ENCODE data around the gene SPAST. TPM values are rescaled to one million over a fixed set of nuclear protein-coding genes. Genes with fewer than 3 reads are reported as not detected.
A peak's percentile ranks its signal among the peaks of the same experiment; 100 is the strongest.
"Not testable (repeated sequence)": the region's sequence is repeated elsewhere in the genome, so short reads cannot be mapped to it uniquely, and the experiment has no call there.

Gene SPAST
- 10 to 100 TPM; 18.6 to 32.3 (median 25.2) TPM for total RNA-seq

DNA sequence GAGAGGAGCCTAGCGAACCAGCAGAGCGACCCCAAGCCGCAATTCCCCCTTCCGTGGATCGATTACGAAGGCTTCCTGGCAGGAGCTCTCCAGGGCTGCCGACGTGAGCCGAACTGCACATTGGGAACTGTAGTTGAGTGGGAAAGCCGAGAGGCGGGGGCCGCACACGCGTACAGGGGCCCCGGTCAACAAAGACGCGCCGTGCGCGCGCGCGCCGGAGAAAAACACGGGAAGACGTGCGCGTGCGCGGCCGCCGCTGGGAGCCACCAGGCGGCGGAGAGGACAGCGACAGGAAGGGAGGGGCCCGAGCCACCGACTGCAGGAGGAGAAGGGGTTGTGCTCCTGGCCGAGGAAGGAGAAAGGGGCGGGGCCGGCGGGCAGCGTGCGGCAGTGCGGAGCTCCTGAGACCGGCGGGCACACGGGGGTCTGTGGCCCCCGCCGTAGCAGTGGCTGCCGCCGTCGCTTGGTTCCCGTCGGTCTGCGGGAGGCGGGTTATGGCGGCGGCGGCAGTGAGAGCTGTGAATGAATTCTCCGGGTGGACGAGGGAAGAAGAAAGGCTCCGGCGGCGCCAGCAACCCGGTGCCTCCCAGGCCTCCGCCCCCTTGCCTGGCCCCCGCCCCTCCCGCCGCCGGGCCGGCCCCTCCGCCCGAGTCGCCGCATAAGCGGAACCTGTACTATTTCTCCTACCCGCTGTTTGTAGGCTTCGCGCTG, at the start of gene SPAST:
Gene SPAST, plus strand, starts transcription at position 247 of the 711 bp plus-strand sequence. Its CDS starts 276 bp downstream, at position 523.
- H3K4me1 ChIP-seq: peaks cover 0 to 35% (median 4%) of the 10 kb centered on the region in 4 donors
- no peaks in the 10 kb centered on the region for H3K27me3 ChIP-seq
- 0 to 1% methylated on average over 56 to 65 of the region's 79 CpGs for WGBS, 2 donors
- TF ChIP-seq POLR2A (IDR thresholded peaks at IDR 0.05): peak; percentile 42 to 65
- peak; percentile 82 to 84 for TF ChIP-seq EP300 (IDR thresholded peaks at IDR 0.05)
- TF ChIP-seq CTCF (IDR thresholded peaks at IDR 0.05): peak; percentile 51 to 95 (median 75)
- H3K27ac ChIP-seq: peak within 1 kb of the TSS; percentile 72 to 98 (median 92)
- peak within 1 kb of the TSS; percentile 77 to 98 (median 88) for H3K4me3 ChIP-seq
- DNase-seq (ENCODE audit: low spot score in 2 of 2): peak; percentile 91 to 93
- H3K36me3 ChIP-seq: peaks cover 0 to 4% (median 0%) of the 10 kb centered on the region in 3 donors
- H3K9me3 ChIP-seq: no peaks in the 10 kb centered on the region

DNA sequence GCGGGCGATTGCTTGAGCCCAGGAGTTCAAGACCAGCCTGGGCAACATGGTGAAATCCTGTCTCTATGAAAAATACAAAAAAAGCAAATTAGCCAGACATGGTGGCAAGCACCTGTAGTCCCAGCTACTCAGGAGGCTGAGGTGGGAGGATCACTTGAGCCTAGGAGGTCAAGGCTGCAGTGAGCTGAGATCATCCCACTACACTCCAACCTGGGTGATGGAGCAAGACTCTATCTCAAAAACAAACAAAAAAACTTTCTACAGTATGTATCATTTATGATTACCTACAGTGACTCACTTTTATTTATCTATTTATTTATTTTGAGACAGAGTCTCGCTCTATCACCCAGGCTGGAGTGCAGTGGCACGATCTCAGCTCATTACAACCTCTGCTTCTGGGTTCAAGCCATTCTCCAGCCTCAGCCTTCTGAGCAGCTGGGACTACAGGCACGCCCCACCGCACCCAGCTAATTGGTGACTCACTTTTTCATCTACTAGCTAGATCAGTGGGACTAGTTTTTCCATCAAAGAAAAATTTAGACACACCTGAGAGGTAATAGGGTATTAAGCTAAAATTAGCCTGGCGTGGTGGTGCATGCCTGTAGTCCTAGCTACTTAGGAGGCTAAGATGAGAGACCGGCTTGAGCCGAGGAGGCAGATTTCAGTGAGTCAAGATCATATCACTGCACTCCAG, 44.4 kb upstream of the SPAST start:
- not testable (repeated sequence) for H3K27me3 ChIP-seq; H3K27ac ChIP-seq; H3K9me3 ChIP-seq; DNase-seq (ENCODE audit: low spot score in 2 of 2); H3K4me3 ChIP-seq; H3K4me1 ChIP-seq
- 94 to 97% methylated on average over 9 of the region's 9 CpGs for WGBS, 2 donors
- peaks cover 0 to 84% (median 0%) of the 10 kb centered on the region in 3 donors for H3K36me3 ChIP-seq

DNA sequence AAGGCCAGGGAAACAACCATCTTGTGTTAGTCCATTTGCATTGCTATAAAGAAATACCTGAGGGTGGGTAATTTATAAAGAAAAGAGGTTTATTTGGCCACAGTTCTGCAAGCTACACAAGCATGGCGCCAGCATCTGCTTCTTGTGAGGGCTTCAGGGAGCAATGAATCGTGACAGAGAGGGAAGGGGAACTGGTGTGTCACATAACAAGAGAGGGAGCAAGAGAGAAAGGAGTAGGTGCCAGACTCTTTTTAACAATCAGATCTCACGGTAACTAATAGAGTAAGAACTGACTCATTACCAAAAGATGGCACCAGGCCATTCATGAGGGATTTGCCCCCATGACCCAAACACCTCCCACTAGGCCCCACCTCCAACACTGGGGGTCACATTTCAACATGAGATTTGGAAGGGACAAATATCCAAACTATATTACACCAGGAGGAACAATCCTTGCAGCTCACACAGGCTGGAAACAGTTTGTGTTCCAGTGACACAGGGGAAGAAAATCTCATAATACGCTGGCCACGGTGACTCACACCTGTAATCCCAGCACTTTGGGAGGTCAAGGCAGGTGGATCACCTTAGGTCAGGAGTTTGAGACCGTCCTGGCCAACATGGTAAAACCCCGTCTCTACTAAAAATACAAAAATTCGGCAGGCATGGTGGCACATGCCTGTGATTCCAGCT, 29.0 kb upstream of the SPAST start:
- H3K4me3 ChIP-seq; H3K27me3 ChIP-seq; H3K27ac ChIP-seq; DNase-seq (ENCODE audit: low spot score in 2 of 2); H3K9me3 ChIP-seq: not testable (repeated sequence)
- WGBS, 2 donors: 86 to 94% methylated on average over 8 of the region's 8 CpGs
- H3K4me1 ChIP-seq: peaks cover 0 to 19% (median 7%) of the 10 kb centered on the region in 4 donors
- peaks cover 0 to 49% (median 4%) of the 10 kb centered on the region in 3 donors for H3K36me3 ChIP-seq

- TF ChIP-seq EP300 (IDR thresholded peaks at IDR 0.05) (peak; percentile 43 to 94), CTCF (IDR thresholded peaks at IDR 0.05) (peak in 1 of 5 experiments; percentile 32), POLR2A (IDR thresholded peaks at IDR 0.05) (peak; percentile 65 to 84)
- H3K36me3 ChIP-seq: peaks cover 0 to 22% (median 0%) of the 10 kb centered on the region in 3 donors
- peak within 1 kb of the TSS; percentile 59 to 99 (median 89) for H3K4me3 ChIP-seq
- peak within 1 kb of the TSS; percentile 34 to 94 (median 81) for H3K27ac ChIP-seq
- H3K4me1 ChIP-seq: peaks cover 0 to 18% (median 10%) of the 10 kb centered on the region in 4 donors
- H3K9me3 ChIP-seq: no peaks in the 10 kb centered on the region
- peak; percentile 82 to 86 for DNase-seq (ENCODE audit: low spot score in 2 of 2)
- 1% methylated on average over 34 to 37 of the region's 43 CpGs for WGBS, 2 donors
- no peaks in the 10 kb centered on the region for H3K27me3 ChIP-seq
These were observed 23.7 kb upstream of the SPAST start, which contains the start of gene DPY30 for GRCh38 chr2:32039447-32040219. Gene DPY30, minus strand, starts transcription at chr2:32039805. Its CDS starts 349 bp downstream, at chr2:32039456.

- 82 to 85% methylated on average over 7 of the region's 7 CpGs for WGBS, 2 donors
- DNase-seq (ENCODE audit: low spot score in 2 of 2): no peak
- no peak for TF ChIP-seq EP300 (IDR thresholded peaks at IDR 0.05)
- Histone ChIP-seq H3K36me3 (no peaks in the 10 kb centered on the region), H3K27me3 (no peaks in the 10 kb centered on the region), H3K4me1 (peaks cover 0 to 12% (median 9%) of the 10 kb centered on the region in 4 donors), H3K27ac (no peak overlapping the region), H3K4me3 (no peak overlapping the region), H3K9me3 (no peaks in the 10 kb centered on the region)
These were observed 19.8 kb upstream of the SPAST start for GRCh38 chr2:32043561-32043960.

DNA sequence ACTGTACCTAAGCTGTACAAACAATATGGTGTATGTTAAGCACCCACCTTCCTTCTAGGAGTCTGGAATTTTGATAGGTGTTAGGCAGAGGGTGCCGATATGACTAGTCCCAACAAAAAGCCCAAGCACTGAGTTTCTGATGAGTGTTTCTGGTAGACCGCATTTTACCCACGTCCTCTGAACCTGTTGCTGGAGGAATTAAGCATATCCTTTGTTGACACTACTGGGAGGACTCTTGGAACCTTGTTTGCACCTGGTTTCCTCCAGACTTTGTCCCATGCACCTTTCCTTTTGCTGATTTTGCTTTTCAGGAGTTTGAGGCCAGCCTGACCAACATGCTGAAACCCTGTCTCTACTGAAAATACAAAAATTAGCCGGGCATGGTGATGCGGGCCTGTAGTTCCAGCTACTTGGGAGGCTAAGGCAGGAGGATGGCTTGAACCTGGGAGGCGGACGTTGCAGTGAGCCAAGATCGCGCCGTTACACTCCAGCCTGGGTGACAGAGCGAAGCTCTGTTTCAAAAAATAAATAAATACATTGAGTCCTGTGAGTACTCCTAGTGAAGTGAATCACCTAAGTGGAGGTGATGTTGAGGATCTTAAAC, 11.4 kb upstream of the SPAST start:
- no peaks in the 10 kb centered on the region for H3K36me3 ChIP-seq
- no peak overlapping the region for H3K4me3 ChIP-seq
- no peak for DNase-seq (ENCODE audit: low spot score in 2 of 2)
- H3K9me3 ChIP-seq: no peaks in the 10 kb centered on the region
- no peaks in the 10 kb centered on the region for H3K27me3 ChIP-seq
- no peak for TF ChIP-seq CTCF (IDR thresholded peaks at IDR 0.05)
- TF ChIP-seq POLR2A (IDR thresholded peaks at IDR 0.05): no peak
- no peak for TF ChIP-seq EP300 (IDR thresholded peaks at IDR 0.05)
- no peaks in the 10 kb centered on the region for H3K4me1 ChIP-seq
- H3K27ac ChIP-seq: no peak overlapping the region
- 92 to 95% methylated on average over 11 of the region's 11 CpGs for WGBS, 2 donors

GRCh38 chr2:32054583-32054982, 8.8 kb upstream of the SPAST start:
- not testable (repeated sequence) for H3K27ac ChIP-seq; H3K27me3 ChIP-seq; DNase-seq (ENCODE audit: low spot score in 2 of 2); H3K4me1 ChIP-seq; H3K9me3 ChIP-seq; H3K36me3 ChIP-seq; H3K4me3 ChIP-seq
- WGBS, 2 donors: 72 to 76% methylated on average over 3 of the region's 3 CpGs
